Endodermal cell (in vitro differentiated cells): ENCODE data around the gene AGXT2. TPM values are rescaled to one million over a fixed set of nuclear protein-coding genes. Genes with fewer than 3 reads are reported as not detected.

Source experiments
- DNase-seq: peaks from one replicate; pipeline ENCODE4 v3.0.0-alpha.2; 2017
- H3K27ac ChIP-seq: 2 replicates; pipeline ENCODE4 v1.5.1; 2013; ENCODE audit warnings: mild to moderate bottlenecking, low read depth, low read length, moderate library complexity
- H3K27me3 ChIP-seq: 2 replicates; pipeline ENCODE4 v1.6.1; 2013; ENCODE audit warnings: mild to moderate bottlenecking, low read length, moderate library complexity; ENCODE audit not compliant: insufficient read depth, control insufficient read depth, poor library complexity, severe bottlenecking
- H3K36me3 ChIP-seq: 2 replicates; pipeline ENCODE4 v1.7.0; 2013; ENCODE audit warnings: mild to moderate bottlenecking, low read length, moderate library complexity; ENCODE audit not compliant: control insufficient read depth, insufficient read depth
- H3K4me1 ChIP-seq: one replicate; pipeline ENCODE4 v1.7.0; 2013; ENCODE audit warnings: low read length; ENCODE audit not compliant: control insufficient read depth, insufficient read depth
- H3K4me3 ChIP-seq: 2 replicates; pipeline ENCODE4 v1.5.1; 2013; ENCODE audit warnings: mild to moderate bottlenecking, low read length, moderate library complexity
- H3K9ac ChIP-seq: 2 replicates; pipeline ENCODE4 v1.6.1; 2013; ENCODE audit warnings: mild to moderate bottlenecking, low read length, moderate library complexity; ENCODE audit not compliant: poor library complexity, severe bottlenecking; ENCODE audit errors: extremely low read depth
- H3K9me3 ChIP-seq: 2 replicates; pipeline ENCODE4 v1.6.1; 2013; ENCODE audit warnings: mild to moderate bottlenecking, low read length, moderate library complexity; ENCODE audit not compliant: control insufficient read depth
- H3K27ac Mint-ChIP-seq: 2 replicates; pipeline ENCODE4 v1.8.0; 2020; ENCODE audit warnings: mixed read lengths
- H3K27me3 Mint-ChIP-seq: 2 replicates; pipeline ENCODE4 v1.8.0; 2021; ENCODE audit warnings: mild to moderate bottlenecking, mixed read lengths; ENCODE audit not compliant: insufficient read depth
- H3K36me3 Mint-ChIP-seq: 2 replicates; pipeline ENCODE4 v1.8.0; 2020; ENCODE audit warnings: low read depth, mixed read lengths
- H3K4me1 Mint-ChIP-seq: 2 replicates; pipeline ENCODE4 v1.8.0; 2020; ENCODE audit warnings: mixed read lengths
- H3K4me3 Mint-ChIP-seq: 2 replicates; pipeline ENCODE4 v1.8.0; 2020; ENCODE audit warnings: mild to moderate bottlenecking, moderate library complexity, mixed read lengths
- H3K9me3 Mint-ChIP-seq: 2 replicates; pipeline ENCODE4 v1.8.0; 2020; ENCODE audit warnings: mild to moderate bottlenecking, mixed read lengths
- CTCF ChIP-seq: fragments of 200-600 bp; sonication (generic); conservative IDR thresholded peaks from 2 replicates; pipeline ENCODE4 v1.5.0; 2021; ENCODE audit warnings: antibody characterized with exemption, mild to moderate bottlenecking
- WGBS, 2 experiments: methylation state at CpG; one replicate each; pipeline versions ENCODE4 v1.1.5 to v1.1.7; 2013; ENCODE audit warnings: missing lambda C conversion rate in 2 of 2, mixed read lengths in 1 of 2; ENCODE audit not compliant: insufficient coverage in 1 of 2, insufficient read length in 1 of 2; 5-methylcytosine and 5-hydroxymethylcytosine counted together
- total RNA-seq, 2 donors: library from RNA; stranded (reverse); fragmentation: NEBNext Ultra II Directional in 1 of 2; extraction: Animal tissue kit (Norgen Biotek cat#: 25700) in 1 of 2; gene quantifications; 2 replicates in 1 of 2; 3 replicates in 1 of 2; pipeline ENCODE4 v1.2.1, GENCODE V29; 2021

Gene AGXT2
- total RNA-seq, 2 donors from 2014 or later: not detected

GRCh38 chr5:35073160-35073559 lies 25.4 kb upstream of the AGXT2 start:
- peaks cover 23% of the 10 kb centered on the region for H3K9me3 Mint-ChIP-seq
- Histone ChIP-seq H3K27ac (no peak overlapping the region), H3K9ac (no peak overlapping the region), H3K27me3 (no peaks in the 10 kb centered on the region), H3K4me1 (no peaks in the 10 kb centered on the region), H3K4me3 (no peak overlapping the region), H3K36me3 (no peaks in the 10 kb centered on the region), H3K9me3 (peaks cover 9% of the 10 kb centered on the region)
- peaks cover 10% of the 10 kb centered on the region for H3K36me3 Mint-ChIP-seq
- H3K27ac Mint-ChIP-seq: no peak overlapping the region
- peaks cover 6% of the 10 kb centered on the region for H3K4me1 Mint-ChIP-seq
- TF ChIP-seq CTCF: no peak
- no peak overlapping the region for H3K4me3 Mint-ChIP-seq
- no peaks in the 10 kb centered on the region for H3K27me3 Mint-ChIP-seq
- WGBS, 2 experiments: 90 to 99% methylated on average over 3 to 4 of the region's 4 CpGs
- no peak for DNase-seq

GRCh38 chr5:35069188-35069587 lies 21.4 kb upstream of the AGXT2 start:
- Histone ChIP-seq H3K36me3 (no peaks in the 10 kb centered on the region), H3K9ac (no peak overlapping the region), H3K9me3 (peaks cover 9% of the 10 kb centered on the region), H3K27ac (no peak overlapping the region), H3K4me3 (no peak overlapping the region), H3K4me1 (no peaks in the 10 kb centered on the region), H3K27me3 (no peaks in the 10 kb centered on the region)
- Mint-ChIP-seq H3K4me1 (no peaks in the 10 kb centered on the region), H3K9me3 (peaks cover 6% of the 10 kb centered on the region), H3K4me3 (no peak overlapping the region), H3K27me3 (no peaks in the 10 kb centered on the region), H3K27ac (no peak overlapping the region), H3K36me3 (no peaks in the 10 kb centered on the region)
- TF ChIP-seq CTCF: no peak
- DNase-seq: no peak
- WGBS, 2 experiments: 93 to 100% methylated on average over 1 of the region's 1 CpG

DNA sequence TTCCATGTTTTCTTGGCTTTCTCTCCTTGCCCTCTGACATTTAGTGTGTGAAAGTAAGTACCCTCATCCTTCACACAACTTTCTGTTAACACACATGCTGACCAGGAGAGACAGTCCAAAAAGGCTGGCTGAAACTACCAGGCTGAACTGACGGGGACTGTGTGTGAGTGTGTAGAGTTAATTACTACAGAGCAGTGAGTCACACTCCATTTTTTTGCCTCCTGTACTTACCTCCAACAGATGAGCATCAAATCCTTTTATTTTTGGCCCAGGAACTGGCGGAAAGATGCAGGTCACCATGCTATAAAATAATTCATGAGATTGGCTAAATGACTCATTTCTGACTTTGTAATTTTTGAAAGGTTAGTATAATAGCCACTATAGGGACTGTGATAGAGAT lies 20.2 kb upstream of the AGXT2 start:
- Histone ChIP-seq H3K9ac (no peak overlapping the region), H3K27ac (no peak overlapping the region), H3K27me3 (no peaks in the 10 kb centered on the region), H3K9me3 (no peaks in the 10 kb centered on the region), H3K36me3 (no peaks in the 10 kb centered on the region), H3K4me3 (no peak overlapping the region), H3K4me1 (no peaks in the 10 kb centered on the region)
- Mint-ChIP-seq H3K36me3 (no peaks in the 10 kb centered on the region), H3K27me3 (no peaks in the 10 kb centered on the region), H3K27ac (no peak overlapping the region), H3K4me3 (no peak overlapping the region), H3K4me1 (no peaks in the 10 kb centered on the region), H3K9me3 (no peaks in the 10 kb centered on the region)
- TF ChIP-seq CTCF: no peak
- DNase-seq: no peak
- WGBS, 2 experiments: 78% methylated on average over 2 of the region's 2 CpGs; no CpG with 5 or more reads in 1 of the 2 experiments
